HG02981 (cell line): ENCODE data around the gene BNIP3.
"Not testable (repeated sequence)": the region's sequence is repeated elsewhere in the genome, so short reads cannot be mapped to it uniquely, and the experiment has no call there.

Experiments
- ATAC-seq: cut with Tn5 transposase; IDR thresholded peaks from one replicate; pipeline ENCODE4 v1.9.1; 2021; ENCODE audit warnings: mild to moderate bottlenecking, moderate library complexity; ENCODE audit not compliant: unreplicated experiment

The BNIP3 gene

GRCh38 chr10:131930586-131931330 is 51.0 kb downstream of the BNIP3 start:
- no peak for ATAC-seq

DNA sequence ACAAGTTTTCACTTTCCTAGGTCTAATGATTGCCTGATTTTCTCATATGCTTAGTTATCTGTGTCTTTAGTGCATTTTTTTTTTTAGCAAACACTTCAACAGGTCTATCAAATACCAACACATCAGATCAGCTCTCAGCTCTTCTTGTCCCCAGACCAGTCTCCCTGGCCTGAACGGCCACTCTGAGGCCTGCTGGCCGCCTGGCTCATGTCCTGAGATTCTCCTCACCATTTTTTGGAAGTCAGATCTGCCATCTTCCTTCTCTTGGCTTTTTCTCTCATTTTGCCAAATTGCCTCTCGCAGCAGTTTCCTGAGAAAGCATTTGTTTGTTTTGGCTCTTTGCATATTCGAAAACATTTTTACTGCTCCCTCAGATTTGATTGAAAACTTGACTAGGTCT is 51.6 kb downstream of the BNIP3 start:
- no peak for ATAC-seq

GRCh38 chr10:131929122-131929845 is 52.4 kb downstream of the BNIP3 start:
- no peak for ATAC-seq

DNA sequence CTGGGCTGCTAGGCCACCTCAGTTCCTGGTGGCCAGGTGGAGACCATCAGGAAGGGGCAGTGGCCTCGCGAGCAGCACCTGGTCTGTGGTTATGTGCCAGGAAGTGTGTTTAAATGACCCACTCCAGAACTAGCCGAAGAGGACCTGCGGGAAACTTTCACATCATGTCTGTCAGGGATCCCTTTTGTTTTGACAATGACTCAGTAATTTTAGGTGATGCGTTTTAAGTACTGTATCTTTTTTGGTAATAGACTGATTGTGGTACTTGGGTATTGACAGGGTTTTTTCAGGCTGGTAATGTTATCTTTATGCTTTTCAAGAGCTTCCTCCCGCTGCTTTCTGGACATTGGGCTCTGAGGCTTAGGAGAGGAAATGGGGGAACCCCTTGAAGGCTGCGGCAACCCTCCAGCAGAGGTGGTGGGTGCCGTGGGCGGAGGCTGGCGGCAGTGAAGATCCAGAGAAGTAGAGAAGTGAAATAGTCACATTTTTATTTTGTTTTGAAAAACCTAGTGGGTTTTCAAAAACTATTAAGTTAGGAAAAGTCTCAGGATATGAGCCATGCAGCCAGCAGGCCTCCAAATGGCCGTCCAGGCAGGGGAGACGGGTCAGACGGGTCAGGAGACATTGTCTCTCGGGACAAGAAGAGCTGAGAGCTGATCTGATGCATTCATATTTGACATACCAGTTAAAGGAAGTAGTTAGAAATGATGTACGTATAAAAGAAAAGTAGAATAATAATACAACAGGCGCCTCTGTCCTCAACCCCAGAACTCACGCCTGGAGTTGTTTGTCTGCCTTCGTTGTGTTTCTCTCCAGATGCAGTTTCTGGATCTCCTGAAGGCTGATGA is 53.3 kb downstream of the BNIP3 start:
- ATAC-seq = peak; percentile 76

DNA sequence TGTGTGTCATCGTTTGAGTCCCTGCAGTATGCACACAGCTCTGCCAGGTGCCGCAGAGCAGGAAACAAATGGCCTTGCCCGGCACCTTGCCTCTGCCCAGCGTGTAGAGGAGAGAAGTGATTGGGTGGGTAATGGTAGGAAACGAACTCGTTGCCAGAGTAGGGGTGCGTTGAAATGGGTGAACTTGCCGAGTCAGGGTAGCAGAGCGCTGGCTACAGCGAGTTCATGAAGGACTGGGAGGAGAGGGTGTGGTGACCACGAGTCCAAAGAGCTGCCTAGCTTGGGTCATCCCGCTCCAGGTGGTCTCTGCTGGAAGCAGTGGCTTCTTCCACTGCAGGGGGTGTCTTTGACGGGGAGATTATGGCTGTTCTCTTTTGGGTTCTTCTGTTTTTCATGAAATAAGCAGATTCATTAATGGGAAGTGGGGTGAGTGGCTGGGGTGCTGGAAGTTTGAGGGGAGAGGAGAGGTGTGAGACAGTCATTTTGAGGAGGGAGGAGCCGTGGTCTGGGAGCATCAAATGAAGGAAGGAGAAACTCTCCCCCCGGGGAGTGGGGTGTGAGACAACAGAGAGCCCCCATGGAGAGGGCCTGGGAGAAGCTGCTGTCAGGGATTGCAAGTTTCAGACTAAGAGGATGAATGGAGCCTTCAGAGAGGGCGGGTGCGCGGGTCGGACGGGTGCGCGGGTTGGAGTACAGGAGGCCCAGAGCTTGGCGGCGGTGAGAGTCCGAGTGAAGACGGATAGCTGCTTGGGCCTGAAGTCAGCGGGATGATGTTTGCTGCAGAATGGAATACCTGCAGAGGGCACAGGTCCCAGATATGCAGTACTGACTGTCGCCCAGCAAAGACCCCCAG is 54.8 kb downstream of the BNIP3 start:
- ATAC-seq = no peak

- ATAC-seq = no peak
These were observed 55.5 kb downstream of the BNIP3 start for GRCh38 chr10:131926253-131926652.

DNA sequence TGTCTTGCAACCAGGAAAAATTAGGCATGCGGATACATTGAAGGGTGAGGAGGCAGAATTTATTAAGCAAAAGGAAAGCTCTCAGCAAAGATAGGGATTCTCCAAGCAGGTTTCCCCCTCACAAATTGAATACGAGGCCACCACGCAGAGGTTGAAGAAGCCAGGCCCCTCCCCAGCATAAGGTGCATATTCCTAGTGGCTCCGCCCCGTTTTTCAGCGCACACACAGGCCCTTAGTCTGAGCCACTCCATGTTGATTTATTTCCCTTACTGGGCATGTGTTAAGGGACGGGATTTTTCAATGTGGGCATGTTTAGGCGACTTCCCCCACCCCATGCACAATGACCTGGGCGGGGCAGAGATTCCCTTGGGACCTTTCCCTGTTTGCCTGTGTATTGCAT is 56.0 kb downstream of the BNIP3 start:
- ATAC-seq = no peak

GRCh38 chr10:131925011-131925649 is 56.6 kb downstream of the BNIP3 start:
- no peak for ATAC-seq

- ATAC-seq = no peak
These were observed 58.5 kb downstream of the BNIP3 start for GRCh38 chr10:131923038-131923756.

- ATAC-seq = no peak
These were observed 60.5 kb downstream of the BNIP3 start for GRCh38 chr10:131921184-131921583.

DNA sequence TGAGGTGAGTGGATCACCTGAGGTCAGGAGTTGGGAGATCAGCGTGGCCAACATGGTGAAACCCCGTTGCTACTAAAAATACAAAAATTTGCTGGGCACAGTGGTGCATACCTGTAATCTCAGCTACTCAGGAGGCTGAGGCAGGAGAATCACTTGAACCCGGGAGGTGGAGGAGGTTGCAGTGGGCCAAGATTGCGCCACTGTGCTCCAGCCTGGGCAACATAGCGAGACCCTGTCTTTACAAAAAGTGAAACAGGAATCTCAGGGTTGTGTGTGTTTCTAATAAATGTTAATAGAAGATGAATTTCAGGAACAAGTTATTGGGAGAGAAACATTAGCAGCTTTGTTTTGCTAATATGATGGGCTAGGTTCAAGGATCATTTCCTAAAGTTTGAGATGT is 61.0 kb downstream of the BNIP3 start:
- no peak for ATAC-seq

GRCh38 chr10:131920151-131920550 is 61.6 kb downstream of the BNIP3 start:
- ATAC-seq = no peak

DNA sequence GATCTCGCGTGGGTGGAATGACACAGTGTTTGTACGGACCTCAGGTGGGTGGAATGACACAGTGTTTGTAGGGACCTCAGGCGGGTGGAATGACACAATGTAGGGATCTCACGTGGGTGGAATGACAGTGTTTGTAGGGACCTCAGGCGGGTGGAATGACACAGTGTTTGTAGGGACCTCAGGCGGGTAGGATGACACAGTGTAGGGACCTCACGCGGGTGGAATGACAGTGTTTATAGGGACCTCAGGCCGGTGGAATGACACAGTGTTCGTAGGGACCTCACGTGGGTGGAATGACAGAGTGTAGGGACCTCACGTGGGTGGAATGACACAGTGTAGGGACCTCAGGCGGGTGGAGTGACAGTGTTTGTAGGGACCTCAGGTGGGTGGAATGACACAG is 62.3 kb downstream of the BNIP3 start:
- ATAC-seq = not testable (repeated sequence)
